ELR (cell line): ENCODE measurements around the gene UFD1.
"Not testable (repeated sequence)": the region's sequence is repeated elsewhere in the genome, so short reads cannot be mapped to it uniquely, and the experiment has no call there.

Experiments
- DNase-seq: peaks from one replicate; pipeline ENCODE4 v3.0.0-alpha.2; 2015; ENCODE audit warnings: low read depth

Gene UFD1

DNA sequence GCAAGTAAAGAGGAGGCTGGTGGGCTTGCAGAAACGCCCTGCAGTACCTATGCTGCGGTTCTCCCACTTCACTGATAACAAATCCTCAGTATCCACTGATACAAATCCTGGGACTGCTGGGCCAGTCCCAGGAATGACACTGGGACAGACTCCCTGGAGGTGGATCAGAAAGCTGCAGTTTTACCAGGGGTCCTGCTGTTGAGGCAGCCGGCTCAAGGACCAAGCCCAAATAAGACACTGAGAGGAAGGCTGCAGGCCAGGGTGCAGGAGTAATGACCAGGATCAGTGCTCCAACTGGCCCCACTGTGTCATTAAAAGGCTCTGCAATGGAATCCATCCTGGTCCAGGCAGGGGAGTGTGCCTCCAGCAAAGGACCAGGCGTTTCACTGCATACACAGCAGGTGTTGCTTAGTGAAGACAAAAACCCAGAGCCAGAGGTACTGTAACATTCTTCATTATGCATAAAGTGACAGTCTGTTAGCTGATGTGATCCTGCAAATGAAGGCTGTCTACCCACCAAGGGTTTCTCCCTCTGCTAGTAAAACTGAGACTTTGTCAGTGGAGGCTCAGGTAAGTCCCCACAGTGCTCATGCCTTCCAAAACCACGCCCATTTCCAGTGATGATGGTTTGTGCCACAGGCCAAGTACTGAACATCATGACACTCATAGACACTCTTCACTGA is 30.1 kb downstream of the UFD1 start:
- no peak for DNase-seq

DNA sequence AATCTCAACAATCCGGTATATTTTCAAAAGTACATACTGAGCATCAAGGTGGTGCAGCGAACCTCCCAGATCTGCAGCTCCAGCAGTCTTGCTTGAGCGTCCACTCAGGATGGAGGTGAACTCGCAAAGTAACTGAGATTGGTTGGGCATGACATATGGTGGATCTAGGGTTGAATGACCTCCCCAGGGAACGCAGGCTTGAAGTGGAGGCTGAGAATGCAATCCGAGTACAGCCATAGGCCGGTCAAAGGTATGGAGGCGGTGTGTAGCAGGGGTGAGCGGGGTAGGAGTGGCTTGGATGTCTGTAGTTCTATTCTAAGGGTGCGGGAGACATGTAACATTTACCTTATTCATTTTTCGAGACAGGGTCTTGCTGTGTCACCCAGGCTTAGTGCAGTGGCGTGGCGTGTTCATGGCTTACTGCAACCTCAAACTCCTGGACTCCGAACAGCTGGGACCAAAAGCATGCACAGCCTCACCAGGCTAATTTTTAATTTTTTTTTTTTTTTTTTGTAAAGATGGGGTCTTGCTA is 30.9 kb downstream of the UFD1 start:
- DNase-seq = peak; percentile 58

GRCh38 chr22:19447330-19448075 is 31.5 kb downstream of the UFD1 start, which contains the start of gene C22orf39:
Gene C22orf39 (minus strand): TSS chr22:19447711. CDS start chr22:19447688, 23 bp downstream.
- DNase-seq = peak; percentile 94

- peak; percentile 32 for DNase-seq
These were observed 32.2 kb downstream of the UFD1 start for GRCh38 chr22:19446603-19447329.

GRCh38 chr22:19445279-19445982 is 33.6 kb downstream of the UFD1 start:
- DNase-seq = not testable (repeated sequence)

DNA sequence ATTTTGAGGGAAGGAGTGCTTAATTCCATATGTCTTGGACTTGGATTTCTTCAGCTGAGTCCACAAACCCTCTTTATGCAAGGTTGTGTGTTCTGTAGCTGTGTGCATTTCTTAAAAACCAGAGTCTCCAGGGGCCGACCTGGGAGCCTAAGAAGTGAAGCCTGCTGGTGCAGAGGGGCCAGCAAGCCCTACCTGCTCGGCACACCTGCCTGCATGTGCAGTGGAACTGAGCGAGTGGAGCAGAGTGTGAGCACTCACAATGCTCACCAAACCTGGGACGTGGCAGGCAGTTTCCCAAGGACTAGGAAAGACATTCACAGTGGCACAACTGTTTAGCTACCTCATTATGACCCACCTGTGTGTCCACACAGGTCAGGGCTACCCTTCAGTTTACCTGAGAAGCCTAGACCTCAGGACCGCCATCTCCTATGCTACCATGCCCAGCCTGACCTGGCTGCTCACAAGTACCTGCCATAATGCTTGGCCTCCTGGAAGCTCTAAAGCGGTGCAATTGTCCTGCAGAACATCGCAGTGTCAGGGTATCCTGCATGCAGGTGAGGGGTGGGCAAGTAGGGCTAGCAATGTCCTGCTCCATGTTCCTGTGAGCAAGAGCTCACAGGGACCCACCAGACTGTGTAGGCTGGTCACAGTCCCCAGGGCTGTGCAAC is 35.3 kb downstream of the UFD1 start:
- no peak for DNase-seq

GRCh38 chr22:19442166-19442565 is 36.8 kb downstream of the UFD1 start:
- DNase-seq = no peak

DNA sequence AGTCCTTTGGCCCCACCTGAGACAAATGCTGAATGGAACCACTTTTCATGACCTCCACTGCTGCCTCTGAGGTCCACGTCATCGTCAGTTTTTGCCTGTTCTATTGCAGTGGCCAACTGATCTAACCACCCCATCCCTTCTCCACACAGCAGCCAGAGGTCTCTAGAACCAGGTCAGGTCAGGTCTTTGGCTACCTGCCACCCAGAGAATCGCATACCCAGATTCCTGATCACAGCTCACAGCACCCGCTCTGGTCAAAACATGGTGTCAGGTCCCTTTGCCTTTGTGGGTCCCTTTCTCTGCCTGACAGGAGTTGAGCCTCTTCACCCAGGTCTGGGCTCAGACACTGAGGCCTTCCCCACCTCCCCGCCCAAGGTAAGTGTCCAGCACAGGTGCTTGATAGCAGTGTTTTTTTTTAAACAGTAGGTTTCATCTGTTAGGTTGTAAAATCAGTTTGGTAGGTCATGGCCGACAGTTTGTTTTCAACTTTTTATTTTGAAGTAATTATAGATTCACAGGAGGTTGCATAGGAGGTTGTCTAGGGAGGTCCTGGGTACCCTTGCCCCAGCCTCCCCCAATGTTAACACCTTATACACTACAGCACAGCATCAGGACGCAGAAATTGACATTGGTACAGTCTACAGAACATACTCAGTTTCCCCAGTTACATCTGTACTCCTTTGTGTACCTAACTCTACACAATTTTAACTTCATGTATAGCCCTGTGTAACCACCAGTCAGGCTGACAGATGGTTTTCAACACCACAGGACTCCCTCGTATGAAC is 38.4 kb downstream of the UFD1 start:
- DNase-seq = no peak

DNA sequence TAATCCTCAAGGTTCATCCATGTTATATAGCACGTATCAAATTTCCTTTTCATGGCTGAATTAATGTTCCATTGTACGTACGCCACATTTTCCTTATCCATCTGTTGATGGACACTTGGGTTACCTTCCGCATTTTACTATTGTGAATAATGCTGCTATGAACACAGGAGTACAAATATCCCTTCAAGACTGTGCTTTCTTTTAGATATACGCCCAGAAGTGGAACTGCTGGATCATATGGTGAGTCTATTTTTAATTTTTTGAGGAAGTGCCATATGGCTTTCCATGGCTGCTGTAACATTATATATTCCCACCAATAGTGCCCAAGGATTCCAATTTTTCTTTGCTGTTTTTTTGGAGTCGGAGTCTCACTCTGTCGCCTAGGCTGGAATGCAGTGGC is 40.7 kb downstream of the UFD1 start:
- no peak for DNase-seq

- not testable (repeated sequence) for DNase-seq
These were observed 42.4 kb downstream of the UFD1 start for GRCh38 chr22:19436444-19437161.

GRCh38 chr22:19434829-19435580 is 44.0 kb downstream of the UFD1 start:
- DNase-seq = no peak

DNA sequence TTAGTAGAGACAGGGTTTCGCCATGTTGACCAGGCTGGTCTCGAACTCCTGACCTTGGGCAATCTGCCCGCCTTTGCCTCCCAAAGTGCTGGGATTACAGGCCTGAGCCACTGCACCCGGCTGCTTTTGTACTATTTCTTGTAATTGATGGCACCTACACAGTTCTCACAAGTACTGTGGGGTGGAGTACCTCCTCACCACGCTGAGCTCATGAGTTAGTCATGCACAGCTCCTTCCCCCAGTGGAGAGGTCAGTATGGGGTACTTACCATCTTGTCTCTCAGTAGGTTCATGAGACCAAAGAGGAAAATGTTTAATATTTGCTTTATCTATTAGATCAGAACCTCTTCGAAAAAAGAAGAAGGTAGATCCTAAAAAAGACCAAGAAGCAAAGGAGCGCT is 44.6 kb downstream of the UFD1 start:
- peak; percentile 34 for DNase-seq

- peak; percentile 94 for DNase-seq
These were observed 46.7 kb downstream of the UFD1 start, which contains the start of gene MRPL40 for GRCh38 chr22:19432133-19432851. Gene MRPL40 (plus strand): TSS chr22:19432545. CDS start chr22:19432555, 10 bp downstream.

DNA sequence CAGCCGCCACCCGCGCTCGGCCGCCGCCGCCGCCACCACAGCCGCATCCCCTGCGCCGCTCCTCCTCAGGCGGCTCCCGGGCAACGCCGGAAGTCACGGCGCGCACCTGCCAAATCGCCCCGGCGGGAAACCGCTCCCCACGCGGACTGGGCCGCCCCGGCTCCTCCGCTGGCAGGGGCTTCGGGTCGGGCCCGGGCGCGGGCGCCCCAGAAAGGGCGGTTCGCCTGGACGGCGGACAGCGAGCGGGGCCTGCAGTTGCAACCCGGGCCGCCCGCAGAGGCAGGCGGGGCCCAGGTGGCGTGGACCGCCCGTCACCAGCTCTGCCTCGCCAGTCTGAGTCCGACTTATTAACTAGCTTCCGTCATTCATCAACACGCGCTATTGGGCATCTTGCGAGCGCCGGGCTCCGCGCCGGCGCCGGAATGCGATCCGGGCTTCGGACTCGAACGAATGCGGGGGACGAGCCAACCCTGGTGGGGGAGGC is 47.3 kb downstream of the UFD1 start, which contains the start of gene HIRA:
Gene HIRA, minus strand, starts transcription at position 85 of the 484 bp plus-strand sequence. CDS start 257 bp downstream, outside the sequence.
- DNase-seq = peak; percentile 79

DNA sequence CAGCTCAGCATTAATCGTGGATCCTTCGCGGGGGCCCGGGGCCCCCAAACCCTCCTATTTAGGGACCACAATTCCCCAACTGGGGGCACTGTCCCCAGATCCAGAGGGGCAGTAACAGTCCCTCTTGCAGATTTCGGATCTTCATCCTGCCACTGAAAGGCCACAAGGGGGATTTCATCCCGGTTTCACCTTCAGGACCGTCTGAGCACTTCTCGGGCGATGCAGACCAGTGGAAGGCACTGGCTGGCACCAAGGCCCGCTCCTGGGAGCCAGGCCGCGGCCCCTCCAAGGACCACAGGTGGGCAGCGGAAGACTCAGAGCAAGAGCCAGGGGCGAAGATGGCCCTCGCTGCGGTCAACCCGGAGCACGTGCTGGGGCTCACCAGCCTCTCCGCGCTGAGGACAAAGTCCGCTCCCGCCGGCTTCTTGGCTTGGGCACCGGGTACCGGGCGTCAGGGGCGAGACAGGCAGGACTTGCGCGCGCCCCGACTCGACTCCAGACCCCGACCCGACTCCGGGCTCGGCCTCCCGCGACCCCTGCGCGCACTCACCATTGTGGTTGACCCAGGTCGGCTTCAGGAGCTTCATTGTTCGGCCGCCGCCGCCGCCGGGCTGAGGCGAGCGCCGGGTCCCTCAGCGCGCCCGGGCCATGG is 48.0 kb downstream of the UFD1 start:
- peak; percentile 47 for DNase-seq

DNA sequence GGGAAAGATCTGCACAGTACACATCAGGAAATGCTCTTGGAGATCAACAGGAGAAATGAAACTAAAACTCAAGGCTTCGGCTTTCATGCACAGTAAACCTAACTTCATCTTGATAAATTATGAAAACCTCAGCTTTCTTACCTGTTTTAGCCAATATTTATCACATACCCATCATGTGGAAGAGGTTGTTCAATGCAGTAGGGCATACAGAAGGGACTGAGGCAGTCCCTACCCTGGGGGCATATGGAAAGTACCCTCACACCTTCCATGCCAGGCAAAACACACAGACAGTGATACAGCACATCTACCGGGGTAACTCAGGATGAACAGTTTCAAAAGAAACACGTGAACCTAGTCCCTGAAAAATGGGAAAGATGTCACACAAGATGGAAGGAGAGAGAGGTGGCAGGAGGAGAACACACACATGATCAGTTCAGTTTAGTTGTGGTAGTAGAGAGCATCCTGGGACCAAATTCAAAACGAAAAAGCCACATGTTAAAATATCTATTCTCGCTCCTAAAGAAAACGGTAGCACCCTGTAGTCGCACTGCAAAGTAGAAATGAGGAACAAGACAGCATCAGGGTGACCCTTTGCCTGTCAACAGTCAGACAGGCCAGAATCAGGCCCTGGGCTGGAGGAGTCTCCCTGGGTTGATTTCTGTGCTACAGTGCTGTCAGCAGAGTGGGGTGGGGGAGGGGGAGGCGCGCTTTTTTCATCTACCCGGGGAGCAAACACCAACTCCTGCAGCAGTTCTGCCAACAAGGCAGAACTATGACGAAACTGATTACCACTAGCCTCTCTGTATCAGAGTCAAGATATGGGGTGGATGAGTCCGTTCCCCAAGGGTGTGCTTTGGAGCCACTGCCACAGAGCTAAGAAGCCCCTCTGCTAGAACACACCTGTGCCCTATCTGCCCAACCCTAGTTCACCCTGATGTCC is 48.8 kb downstream of the UFD1 start:
- peak; percentile 58 for DNase-seq
